SK-N-SH (cell line): Measurements from ENCODE around the gene PCLO.

Experiments
- CHD2 ChIP-seq: fragments of 150-350 bp; IDR thresholded peaks from 2 replicates; pipeline ENCODE4 v1.6.1; 2018; ENCODE audit warnings: low read length; ENCODE audit not compliant: partially characterized antibody
- CTCF ChIP-seq: fragments of 200-600 bp; sonication (generic); IDR thresholded peaks from 2 replicates; pipeline ENCODE4 v1.6.1; 2017; ENCODE audit warnings: antibody characterized with exemption, mild to moderate bottlenecking, moderate library complexity
- EP300 ChIP-seq, 2 experiments: IDR thresholded peaks; 2 replicates each; pipeline versions ENCODE4 v1.4.0 to v1.6.1; 2012; ENCODE audit warnings: borderline replicate concordance in 1 of 2, low read depth in 1 of 2, low read length in 1 of 2
- EZH2phosphoT487 ChIP-seq: fragments of 200-600 bp; sonication (generic); IDR thresholded peaks from 2 replicates; pipeline ENCODE4 v1.6.1; 2017; ENCODE audit warnings: low read depth, mixed run types, mild to moderate bottlenecking, antibody characterized with exemption, moderate library complexity, borderline replicate concordance
- FOSL2 ChIP-seq: IDR thresholded peaks from 2 replicates; pipeline ENCODE4 v1.4.0; 2012; ENCODE audit warnings: low read depth, mild to moderate bottlenecking, moderate library complexity, borderline replicate concordance
- NRF1 ChIP-seq: IDR thresholded peaks from 2 replicates; pipeline ENCODE4 v1.6.1; 2012; ENCODE audit warnings: low read depth, mild to moderate bottlenecking, low read length
- POLR2AphosphoS5 ChIP-seq: IDR thresholded peaks from 2 replicates; pipeline ENCODE4 v1.6.1; 2012; ENCODE audit warnings: low read depth, low read length
- RAD21 ChIP-seq: IDR thresholded peaks from 2 replicates; pipeline ENCODE4 v1.6.1; 2012; ENCODE audit warnings: mild to moderate bottlenecking, low read length
- REST ChIP-seq: IDR thresholded peaks from 2 replicates; pipeline ENCODE4 v1.6.1; 2012; ENCODE audit warnings: mild to moderate bottlenecking, low read depth, low read length, moderate library complexity
- SIN3A ChIP-seq: IDR thresholded peaks from 2 replicates; pipeline ENCODE4 v1.6.1; 2012; ENCODE audit warnings: low read depth, mild to moderate bottlenecking, low read length, moderate library complexity, borderline replicate concordance
- TCF12 ChIP-seq: IDR thresholded peaks from 2 replicates; pipeline ENCODE4 v1.4.0; 2012
- ZBTB33 ChIP-seq: IDR thresholded peaks from 2 replicates; pipeline ENCODE4 v1.4.0; 2012; ENCODE audit warnings: low read depth, borderline replicate concordance
- TF ChIP-seq, protein P1 (sequence below): IDR thresholded peaks from 2 replicates; pipeline ENCODE4 v1.4.0; 2012; ENCODE audit warnings: low read depth

DNA sequence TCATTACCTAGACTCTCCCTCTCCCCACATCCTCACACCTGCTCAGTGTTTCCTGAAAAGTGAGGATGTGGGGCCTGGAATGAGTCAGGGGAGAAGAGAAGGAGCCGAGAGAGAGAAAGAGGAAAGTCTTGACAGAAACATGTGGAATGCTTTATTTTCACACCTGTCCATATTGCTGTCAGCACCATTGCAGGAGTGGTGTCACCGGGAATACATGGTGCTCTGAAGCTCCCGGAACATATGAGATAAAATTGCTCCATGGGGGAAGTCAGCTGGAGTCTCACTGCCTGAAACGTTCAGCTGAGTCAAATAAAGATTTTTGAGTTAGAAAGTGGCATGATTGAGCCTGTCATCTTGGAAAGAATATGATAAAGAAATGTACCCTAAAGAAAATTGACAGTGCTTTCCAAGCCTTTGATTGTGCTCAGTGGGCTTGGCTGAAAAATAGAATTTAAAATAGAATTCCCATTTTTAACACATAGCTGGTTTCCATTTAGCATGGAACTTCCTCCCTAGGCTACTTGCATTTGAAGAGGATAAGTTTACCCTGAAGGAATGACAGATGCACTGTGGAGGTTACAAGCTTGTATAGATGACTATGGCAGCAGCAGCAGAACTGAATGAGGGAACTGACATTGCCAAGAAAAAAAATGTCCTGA lies 182.4 kb downstream of the PCLO start:
- no peak for TF ChIP-seq CHD2
- TF ChIP-seq POLR2AphosphoS5, result no peak
- no peak for TF ChIP-seq RAD21
- TF ChIP-seq CTCF, result no peak
- TF ChIP-seq REST, result no peak
- no peak for TF ChIP-seq EZH2phosphoT487
- TF ChIP-seq ZBTB33, result no peak
- TF ChIP-seq EP300 (IDR thresholded peaks at IDR 0.05; ENCODE audit: borderline replicate concordance in 1 of 2, low read depth in 1 of 2, low read length in 1 of 2), result no peak
- TF ChIP-seq TCF12, result no peak
- TF ChIP-seq, protein P1, sequence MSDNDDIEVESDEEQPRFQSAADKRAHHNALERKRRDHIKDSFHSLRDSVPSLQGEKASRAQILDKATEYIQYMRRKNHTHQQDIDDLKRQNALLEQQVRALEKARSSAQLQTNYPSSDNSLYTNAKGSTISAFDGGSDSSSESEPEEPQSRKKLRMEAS, result no peak
- no peak for TF ChIP-seq SIN3A
- no peak for TF ChIP-seq FOSL2
- TF ChIP-seq NRF1, result no peak
